Raji (cell line): ENCODE measurements around the gene RNF19B.

Experiments
- POLR2A ChIP-seq: IDR thresholded peaks from 2 replicates; pipeline ENCODE4 v1.6.1; 2011; ENCODE audit warnings: low read depth, low read length, control low read depth; ENCODE audit not compliant: insufficient read depth

The RNF19B gene

DNA sequence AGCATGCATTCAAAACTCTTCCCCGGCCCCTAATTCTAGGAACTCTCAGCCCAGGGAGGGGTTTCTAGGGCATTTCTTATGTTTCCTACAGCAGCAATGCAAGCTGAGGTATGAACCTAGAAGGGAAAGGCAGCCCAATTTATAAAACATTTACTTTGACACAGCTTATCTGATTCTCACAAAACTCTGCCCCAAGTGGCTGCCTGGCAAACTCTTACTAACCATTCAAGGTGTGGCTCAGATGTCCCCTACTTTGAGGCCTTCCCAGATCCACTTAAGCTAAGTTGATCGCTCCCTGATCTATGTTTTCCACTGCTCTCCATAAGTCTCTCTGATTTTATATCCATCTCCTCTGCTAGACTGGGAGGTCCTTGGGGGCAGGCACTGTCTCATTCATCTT, 36.7 kb upstream of the RNF19B start:
- TF ChIP-seq POLR2A: no peak

DNA sequence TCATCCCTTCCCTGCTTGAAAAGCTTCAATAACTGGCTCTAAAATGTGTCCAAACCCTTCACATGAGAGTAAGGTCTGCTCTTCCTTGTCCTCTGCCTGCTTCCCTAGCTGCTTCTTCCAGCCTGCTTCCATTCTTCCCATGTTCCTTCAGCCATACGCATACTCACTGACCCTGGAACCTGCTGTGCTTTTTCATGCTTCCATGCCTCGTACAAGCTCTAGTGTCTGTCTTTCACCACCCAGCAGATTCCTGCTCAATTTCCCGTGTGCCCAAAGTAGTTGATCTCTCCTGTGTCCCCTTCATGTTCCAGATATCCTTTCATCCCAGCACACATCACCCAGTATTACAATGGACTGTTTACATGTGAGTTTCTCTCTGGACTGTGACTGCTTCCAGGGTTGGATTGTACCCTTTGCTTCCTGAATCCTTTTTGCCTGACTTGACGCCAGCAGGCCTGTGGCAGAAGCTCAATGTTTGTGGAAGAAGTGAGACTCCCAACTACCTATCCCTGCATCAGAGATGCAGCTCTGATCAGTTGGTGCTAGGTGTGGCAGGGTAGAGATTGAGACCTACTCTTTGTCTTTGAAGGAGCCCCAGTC, 35.9 kb upstream of the RNF19B start:
- no peak for TF ChIP-seq POLR2A

DNA sequence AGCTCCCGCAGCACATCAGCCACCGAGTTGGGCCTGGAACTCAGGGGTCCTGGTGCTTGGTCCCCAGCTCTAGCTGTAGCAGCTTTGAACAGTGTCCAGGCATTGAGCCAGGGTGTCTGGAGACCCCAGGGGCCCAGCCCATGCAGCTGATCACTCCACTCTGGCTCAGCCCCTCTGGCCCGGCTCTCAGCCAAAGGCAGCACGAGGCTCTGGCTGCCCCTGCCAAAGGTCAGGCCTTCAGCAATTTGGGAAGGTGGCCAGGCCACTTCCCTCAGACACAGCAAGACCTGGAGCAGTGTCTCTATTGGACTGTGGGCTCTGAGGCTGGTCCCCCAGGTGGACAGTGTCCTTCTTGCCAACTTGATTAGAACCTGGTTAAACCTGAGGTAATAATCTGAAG, 34.4 kb upstream of the RNF19B start:
- TF ChIP-seq POLR2A: no peak

DNA sequence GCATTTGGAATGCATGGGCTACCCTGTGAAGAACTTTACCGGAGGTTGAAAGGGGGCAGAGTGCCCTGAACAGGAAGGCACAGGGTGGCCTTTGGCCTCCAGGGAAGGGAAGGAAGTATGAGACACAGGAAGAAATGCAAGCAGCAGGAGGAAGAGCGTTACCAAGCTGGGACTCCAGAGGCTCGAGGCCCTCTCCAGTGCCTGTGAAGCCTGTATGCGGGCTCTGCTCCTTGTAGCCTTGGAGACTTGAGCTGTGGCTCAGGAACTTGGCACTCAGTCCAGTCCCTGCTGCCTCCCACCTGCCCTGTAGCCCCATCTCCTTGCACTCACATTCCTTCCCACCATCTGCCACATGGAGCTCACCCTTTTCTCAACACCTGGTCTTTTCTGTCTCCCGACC, 33.5 kb upstream of the RNF19B start:
- no peak for TF ChIP-seq POLR2A

DNA sequence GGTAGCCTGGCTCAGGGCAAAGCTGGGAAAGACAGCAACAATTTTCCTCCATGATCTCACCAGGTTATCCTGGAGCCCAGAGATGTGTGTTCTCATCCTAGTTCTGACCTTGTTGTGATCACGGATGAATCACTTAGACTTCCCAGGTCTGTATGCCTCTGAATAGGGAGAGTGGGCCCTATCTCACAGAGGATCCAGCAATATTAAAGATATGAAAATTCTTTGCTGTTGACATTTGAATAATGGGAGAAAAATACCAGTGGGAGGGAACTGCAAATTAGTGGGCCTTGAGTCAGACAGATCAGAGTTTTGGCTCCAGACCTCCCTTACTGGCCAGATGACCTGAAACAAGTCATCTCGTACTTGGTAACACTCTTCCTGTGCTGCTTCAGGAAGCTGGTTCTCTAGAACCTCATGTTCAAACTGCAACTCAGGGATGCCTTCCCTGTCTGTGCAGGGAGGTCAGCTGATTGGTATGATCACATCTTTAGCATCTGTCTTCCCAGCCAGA, 32.8 kb upstream of the RNF19B start:
- no peak for TF ChIP-seq POLR2A

DNA sequence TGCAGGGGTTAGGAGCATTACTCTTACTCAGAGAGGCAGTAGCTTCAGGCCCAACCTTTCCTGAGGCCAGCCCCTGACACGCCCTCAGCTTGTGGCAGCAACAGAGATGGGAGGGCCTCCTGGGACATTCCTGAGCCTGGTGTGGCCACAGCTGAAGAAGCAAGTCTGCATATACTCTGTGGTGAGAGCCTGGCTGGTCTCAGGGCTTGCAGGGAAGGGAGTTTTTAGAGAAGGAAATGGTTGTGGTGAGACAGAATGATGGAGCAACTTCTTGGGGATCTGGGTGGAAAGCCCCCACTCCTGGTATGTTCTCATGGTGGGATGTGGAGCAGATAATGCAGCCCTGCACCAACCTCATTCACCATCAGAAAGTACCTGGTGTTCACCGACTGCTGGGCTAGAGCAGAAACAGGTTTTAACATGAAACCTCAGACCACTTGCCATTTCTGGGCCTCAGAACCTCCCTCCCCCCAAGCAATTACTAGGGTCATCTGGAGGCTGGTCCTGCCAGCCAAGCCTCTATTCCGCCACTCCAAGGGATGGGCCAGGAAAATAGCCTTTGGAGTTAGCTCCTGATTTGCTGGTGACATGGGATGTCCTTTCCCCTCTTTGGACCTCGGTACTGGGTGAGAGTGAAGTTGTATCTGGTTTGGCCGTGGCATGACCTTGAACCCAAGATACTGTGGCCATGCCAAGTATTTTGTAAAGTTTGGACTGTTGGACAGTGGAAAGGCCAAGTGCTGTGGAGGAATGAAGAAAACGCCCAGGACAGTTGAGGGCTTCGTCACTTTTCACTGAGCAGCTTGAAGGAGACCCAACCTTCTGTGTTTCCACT, 28.1 kb upstream of the RNF19B start:
- peak; percentile 29; the same call in 1 of the 2 replicates for TF ChIP-seq POLR2A

DNA sequence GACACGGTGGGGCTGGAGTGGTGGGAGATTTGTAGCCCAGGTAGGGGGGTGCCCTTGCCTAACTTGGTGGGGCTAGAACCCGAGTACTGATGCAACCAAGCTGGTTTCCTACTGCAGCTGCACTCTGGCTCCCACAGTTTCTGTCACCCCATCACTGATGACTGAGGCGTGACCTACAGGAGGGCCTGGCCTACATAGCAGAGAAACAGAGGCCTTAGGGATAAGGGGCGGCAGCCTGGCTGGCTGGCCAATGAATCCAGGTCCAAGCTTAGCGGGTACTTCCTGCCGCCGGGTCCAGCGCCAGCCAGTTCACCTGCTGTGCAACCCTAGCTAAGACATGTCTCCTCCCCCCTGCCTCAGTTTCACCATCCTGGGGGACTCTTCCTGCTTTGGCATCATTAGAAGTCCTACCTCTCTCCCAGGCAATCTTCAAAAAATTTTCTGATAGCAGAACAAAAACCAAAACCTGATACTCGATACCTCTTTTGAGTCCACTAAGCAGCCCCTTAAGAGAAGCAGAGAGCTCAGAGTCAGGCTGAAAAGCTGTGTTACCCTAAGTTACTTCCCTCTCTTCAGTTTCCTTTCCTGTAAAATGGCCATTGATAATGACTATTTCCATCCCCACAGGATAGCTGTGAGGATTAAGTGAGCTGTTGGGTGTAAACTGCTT, 27.3 kb upstream of the RNF19B start:
- TF ChIP-seq POLR2A: no peak

DNA sequence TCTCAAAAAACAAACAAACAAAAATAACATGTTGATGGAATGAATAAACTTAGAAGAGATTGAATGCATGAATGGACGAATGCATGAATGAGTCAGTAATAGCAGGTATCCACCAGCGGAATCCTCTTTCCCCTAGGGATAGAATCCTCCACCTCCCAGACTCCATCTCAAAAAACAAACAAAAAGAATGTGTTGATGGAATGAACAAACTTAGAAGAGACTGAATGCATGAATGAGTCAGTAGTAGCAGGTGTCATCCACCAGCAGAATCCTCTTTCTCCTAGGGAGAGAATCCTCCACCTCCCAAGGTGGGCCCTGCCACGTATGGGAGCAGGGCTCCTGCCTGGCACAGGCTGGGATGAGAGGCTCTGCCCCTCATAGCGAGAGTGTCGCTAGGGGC, 26.8 kb upstream of the RNF19B start:
- TF ChIP-seq POLR2A: no peak

DNA sequence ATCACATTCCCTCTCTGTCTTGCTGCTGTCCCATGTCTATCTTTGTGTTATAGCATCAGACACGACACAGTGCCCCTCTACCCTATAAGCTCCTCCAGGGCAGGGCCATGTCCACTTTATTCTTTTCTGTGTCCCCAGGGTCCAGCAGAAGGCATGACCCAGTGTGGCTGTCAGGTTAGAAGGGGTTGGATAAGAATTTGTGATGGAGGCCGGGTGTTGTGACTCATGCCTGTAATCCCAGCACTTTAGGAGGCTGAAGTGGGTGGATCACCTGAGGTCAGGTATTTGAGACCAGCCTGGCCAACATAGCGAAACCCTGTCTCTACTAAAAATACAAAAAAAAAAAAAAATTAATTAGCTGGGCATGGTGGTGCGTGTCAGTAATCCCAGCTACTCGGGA, 26.3 kb upstream of the RNF19B start:
- no peak for TF ChIP-seq POLR2A

DNA sequence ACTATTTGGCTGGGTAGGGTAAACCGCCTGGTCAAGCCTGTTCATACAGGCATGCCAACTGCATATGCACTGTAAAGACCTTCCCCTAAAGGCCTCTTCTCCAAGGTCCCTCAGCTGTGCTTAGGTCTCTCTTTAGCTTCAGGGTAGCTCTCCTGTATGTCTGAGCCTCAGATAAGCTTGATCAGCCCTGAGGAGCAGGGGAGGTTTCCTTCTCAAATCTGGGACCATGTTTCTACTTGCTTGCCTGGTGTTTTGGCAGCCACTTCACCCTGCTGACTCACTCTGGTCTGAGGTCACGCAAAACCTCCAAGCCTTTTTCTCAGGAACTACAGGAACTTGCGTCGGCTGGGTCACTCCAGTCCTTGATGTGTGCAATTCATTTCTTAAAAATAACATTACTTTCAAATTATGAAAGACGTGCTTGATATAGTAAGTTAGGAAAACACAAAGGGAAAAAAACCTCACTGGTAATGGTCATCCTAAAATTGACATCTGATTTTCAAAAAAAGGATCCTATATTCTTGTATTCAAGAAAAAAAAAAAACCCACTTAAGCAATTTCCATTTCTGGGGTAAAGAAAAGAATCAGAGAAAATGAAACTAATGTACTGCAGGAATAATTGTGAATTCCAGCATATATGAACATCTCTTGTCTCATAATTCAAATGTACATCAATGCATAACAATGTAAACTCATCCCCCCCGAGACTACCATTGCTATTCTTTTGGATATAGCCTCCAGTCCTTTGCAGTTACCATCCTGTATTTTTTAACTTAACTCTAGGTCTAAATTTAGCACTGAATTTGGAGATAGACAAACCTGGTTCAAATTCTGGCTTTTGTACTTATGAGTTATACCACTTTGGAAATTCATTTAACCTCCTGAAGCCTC, 24.8 kb upstream of the RNF19B start:
- no peak for TF ChIP-seq POLR2A

DNA sequence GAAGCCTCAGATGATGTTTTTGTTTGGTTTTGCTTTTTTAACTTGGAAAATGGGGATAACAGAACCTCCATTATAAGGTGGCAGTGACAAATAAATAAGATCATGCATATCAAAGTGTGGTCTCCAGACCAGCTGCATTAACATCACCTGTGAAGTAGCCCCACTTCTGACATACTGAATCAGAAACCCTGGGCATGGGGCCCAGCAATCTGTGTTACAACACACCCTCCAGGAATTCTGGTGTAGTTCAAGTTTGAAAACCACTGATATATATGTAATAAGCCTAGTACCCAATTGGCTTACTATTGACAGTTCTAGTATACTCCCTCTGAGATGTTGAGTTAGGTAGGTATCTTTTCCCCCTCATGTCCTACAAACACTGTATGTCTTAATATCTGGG, 24.1 kb upstream of the RNF19B start:
- no peak for TF ChIP-seq POLR2A

DNA sequence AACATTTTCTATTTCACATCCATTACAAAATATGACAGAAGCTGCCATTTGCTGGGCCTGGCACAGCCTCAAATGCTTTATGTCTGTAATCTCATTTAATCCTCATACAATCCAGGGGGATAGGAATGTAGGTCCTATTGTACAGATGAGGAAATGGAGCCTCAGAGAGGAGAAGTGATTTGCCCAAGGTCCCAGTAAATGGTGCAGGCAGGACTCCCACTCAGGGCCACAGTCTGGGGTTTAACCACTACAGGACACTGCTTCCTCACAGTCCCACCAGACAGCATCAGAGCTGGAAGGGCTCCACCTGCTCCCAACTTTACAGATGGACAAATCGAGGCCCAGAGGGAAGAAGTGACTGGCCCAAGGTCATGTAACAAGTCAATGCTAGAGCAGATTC, 20.6 kb upstream of the RNF19B start:
- TF ChIP-seq POLR2A: no peak

DNA sequence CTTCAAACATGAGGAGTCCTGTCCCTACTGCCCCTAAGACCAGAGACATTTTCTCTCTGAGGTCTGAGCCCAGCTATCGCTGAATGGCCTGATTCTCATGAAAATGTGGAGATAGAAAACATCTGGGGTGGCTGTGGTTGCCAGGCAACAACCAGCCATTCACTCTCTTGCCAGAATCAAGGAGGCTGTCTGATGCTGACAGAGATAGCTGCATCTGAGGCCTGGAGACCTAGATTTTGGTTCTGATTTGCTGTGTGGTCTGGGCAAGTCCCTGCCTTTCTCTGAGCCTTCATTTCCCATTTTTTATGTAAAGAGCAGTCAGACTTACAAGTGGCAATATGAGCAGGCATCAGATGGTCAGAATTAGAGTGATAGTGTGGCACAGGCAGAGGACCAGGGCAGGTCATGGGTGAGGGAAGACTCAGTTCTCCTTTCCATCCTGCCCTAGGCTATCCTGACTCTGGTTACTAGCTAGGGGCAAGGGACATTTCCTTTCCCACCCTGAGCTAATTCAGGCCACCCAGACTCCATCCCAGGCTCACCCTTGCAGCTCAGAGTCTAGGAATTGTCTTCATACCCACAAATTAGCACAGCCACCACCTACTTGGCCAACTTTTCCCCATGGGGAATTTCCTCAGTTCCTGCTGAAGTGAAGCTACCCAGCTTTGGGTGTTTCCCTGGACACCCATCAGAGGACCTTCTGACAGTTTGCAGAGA, 20.0 kb upstream of the RNF19B start:
- TF ChIP-seq POLR2A: no peak

DNA sequence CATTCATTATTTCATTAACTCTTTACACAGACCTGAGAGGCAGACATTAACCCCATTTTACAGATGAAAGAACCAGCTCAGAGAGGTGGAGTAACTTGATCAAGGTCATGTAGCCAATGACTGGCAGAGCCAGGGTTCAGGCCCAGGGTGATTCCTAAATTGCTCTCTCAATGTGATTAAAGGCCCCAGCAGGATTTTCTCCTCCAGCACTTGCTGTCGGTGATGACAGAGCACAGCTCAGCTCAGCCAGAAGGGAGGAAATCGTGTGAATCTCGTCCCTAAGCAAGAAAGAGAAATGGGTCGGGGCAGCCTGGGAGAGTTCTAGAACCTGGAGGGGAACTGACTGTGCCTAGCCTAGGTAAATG, 19.5 kb upstream of the RNF19B start:
- no peak for TF ChIP-seq POLR2A
